NCI-H1694 treated with DMSO at 0.1 percent for 48 hours (cell line): ENCODE measurements around the gene DACH1.

Experiments used
- DNase-seq: peaks from one replicate; lab custom pipeline; 2025; lab: John Stamatoyannopoulos, UW

DACH1 gene

DNA sequence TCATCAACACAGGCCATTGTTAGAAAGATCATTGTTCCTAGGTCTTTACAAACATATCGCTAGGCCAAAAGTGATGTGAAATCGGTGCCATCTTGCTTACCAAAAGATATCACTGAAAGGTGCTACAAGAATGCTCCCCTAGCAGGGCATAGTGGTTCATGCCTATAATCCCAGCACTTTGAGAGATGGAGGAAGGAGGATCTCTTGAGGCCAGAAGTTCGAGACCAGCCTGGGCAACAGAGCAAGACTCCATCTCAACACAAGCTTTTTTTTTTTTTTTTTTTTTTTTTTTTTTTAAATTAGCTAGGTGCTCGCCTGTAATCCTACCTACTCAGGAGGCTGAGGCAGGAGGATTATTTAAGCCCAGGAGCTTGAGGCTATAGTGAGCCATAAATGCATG is 92.1 kb downstream of the DACH1 start:
- no peak for DNase-seq

GRCh38 chr13:71773531-71773930 is 93.5 kb downstream of the DACH1 start:
- DNase-seq, result no peak

DNA sequence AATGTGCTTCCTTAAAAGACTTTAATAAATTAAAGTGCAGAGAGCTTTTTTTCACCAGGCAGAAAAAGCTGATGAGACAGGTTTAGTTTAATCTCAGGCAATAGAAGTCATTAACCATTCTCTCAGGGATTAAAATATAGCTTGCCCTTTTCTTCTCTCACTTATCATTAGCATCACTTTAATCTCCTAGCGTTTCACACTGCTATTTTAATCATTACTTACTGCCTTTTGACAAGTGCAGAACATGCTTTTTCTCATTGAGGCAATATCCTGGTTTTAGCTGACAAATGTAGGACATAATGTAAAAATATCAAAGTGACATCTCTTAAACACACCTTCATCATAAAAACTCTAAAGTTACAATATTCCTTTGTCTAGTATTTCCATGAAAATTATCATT is 94.6 kb downstream of the DACH1 start:
- no peak for DNase-seq

DNA sequence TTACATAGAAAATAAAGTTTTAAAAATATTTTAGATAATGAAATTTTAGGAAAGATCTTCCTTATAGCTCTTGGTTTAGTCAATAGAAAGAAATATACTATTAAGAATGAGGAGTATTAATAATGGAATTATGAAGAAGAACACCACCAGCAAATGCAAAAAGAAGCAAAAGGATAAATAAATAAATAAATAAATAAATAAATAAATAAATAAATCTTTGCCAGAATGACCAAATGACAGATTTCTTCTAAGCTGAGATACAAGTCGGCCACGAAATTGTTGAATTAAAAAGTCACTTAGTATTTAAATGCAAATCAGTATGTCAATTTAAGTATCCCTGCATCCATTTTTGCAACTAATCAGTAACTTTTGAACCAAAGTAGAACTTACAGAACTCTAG is 95.9 kb downstream of the DACH1 start:
- no peak for DNase-seq

- no peak for DNase-seq
These were observed 96.3 kb downstream of the DACH1 start for GRCh38 chr13:71770710-71771109.

DNA sequence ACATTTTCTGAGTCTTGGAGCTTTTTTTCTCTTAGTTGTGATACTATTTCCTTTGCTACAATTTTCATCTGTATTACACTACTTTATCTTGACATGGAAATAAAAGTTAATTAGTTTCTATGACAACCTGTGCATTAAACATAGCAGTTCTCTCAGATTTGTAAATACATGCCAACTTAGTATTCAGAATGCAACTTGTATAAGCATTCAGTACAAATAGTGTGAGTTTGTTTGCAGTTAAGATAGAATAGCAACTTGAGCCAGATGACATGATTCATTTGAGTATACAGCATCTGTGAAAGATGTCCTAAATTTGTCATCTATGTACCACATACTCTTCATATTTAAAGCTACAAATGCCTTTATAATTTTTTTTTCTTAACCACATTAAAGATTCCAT is 98.1 kb downstream of the DACH1 start:
- DNase-seq, result no peak

DNA sequence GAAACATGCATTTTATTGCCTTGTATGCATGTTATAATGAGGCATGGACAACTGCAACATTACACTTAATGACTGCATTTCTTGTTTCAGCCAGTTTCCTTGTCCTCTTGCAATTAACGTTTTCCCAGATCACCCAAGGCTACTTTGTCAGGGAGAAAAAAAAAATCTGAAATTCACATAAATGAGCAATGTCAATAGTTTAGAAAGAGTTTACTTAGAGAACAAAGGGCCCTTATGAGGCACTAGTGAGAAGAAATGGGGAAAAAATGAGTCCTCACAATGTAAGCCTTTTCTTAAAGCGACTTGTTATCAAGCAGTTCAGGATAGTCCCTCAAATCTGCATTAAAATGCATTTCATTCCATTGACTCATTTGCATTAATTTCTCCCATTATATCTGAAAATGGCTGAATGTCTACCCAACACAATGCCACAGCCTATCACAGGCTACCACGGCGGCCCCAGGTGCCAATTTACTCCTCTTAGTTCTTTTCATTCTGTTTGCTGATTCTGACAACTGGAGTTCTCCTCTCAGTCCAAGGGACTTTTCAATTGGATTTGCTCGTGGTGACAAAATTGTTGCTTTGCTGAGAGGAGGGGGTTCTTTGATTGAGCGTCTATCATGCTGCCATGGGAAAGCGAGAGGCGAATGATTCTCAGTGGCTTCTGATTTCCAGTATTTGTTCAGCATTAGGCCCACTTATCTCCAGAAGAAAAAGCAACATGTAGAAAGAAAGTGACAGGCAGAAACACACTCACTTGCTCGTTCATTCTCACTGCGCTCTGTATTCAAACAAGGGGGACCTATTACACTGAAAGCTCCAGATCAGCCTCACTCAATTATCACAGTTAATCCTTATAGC is 107.1 kb downstream of the DACH1 start:
- DNase-seq, result no peak

GRCh38 chr13:71758828-71759227 is 108.2 kb downstream of the DACH1 start:
- DNase-seq, result no peak

- DNase-seq, result no peak
These were observed 112.5 kb downstream of the DACH1 start for GRCh38 chr13:71754407-71754974.

- DNase-seq, result no peak
These were observed 114.1 kb downstream of the DACH1 start for GRCh38 chr13:71752775-71753513.

DNA sequence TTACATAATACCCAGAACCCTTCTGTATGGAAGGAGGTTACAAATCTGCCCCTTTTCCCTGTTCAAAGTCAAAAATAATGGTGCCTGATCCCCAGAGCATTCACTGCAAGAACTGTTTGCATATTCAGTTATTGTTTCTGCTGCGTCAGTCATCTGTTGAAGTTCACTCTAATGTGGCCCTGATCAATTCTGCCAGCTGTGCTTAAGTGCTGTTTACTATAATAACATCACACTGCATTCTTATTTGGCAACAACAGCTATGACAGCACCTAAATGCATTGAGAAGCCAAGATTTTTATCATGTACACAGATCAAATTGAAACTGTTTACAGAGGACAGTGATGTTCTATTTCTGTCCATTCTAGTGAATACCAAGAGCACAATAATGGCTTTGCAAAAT is 115.9 kb downstream of the DACH1 start:
- peak; percentile 69 for DNase-seq

GRCh38 chr13:71730267-71730666 is 136.7 kb downstream of the DACH1 start:
- no peak for DNase-seq

DNA sequence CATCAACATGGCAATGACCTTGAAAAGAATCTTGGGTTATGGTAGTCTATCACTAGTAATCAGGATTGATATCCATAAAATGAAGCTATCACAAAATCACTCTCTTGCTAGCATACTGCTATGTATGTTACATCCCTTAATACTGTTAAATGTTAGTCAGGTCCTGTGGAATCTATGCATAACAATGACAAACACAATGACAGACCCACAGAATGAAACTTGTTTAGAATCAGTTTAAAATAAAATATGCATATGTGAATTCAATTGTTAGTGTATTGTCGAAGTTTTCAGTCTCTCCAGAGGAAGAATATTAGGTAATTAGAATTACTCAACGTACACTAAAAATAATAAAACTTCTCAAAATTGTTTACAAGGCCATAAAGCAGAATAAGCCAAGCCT is 137.6 kb downstream of the DACH1 start:
- no peak for DNase-seq

DNA sequence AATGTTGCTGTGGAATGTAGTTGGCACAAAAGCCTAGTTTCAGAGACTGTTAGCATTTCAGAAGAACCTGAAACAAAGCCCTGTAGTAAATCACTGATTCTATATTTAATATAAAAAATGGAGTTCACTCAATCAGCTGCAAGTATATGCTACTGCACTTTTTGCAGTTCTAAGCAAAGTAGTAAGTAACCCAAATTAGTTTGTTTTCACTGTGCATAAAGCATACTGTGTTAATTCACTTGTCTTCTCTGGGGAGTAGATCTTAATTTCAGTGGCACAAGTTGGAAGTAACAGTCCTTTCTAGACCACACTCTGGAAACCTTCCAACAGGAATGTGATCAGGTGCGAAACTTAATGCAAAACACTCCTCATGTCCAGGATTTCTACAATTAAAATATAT is 139.3 kb downstream of the DACH1 start:
- DNase-seq, result no peak

DNA sequence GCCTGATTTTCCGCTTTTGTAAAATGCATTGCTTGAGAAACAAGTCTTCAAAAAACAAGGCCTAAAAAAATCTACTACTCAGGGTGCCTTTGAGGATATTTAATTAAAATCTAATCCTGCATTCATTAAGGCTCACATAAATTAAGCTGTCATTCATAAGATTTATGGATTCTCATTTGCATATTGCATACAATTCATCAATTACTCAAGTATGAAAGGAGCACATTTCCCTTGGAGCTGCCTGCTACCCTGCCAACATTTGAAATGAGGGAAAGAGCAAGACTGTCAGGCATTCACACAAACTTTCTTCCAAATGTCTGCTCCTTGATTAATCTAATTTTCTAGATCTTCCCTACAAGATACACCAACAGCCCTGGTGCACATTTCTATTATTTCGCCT is 140.0 kb downstream of the DACH1 start:
- no peak for DNase-seq

DNA sequence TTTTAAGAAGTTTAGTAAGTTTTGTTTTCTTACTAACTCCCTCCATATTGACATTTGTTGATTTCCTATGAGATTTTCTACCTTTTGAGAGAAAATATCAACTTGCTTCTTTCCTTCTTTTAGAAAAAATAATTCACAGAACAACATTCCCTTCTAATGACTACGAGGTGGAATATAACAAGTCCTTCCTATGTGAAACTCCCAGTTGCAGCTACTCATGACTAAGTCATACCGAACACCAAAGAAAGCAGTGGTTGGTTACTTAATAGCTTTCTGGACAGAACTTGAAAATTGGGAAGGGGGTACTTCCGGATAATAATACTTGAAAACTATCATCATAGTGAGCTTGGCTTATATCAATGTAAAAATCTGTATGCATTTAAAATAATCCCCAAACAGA is 144.8 kb downstream of the DACH1 start:
- DNase-seq, result no peak

DNA sequence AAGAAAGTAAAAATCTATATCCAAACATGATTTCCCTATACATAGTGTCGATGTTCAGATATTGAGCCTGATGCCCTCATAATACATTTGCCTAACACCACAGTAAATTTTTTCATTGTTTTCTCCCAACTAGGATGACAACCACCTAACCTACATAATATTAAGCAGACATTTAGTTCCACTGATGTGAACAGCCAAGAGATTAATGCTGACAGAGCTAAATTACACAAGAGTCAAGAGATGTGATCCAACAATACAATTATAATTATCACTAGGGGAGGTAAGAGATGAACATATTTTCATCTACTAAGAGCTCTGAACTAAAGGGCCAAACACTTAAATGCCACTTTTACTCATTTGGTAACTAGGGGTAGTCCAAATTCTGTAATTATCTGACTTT is 145.9 kb downstream of the DACH1 start:
- DNase-seq, result no peak

DNA sequence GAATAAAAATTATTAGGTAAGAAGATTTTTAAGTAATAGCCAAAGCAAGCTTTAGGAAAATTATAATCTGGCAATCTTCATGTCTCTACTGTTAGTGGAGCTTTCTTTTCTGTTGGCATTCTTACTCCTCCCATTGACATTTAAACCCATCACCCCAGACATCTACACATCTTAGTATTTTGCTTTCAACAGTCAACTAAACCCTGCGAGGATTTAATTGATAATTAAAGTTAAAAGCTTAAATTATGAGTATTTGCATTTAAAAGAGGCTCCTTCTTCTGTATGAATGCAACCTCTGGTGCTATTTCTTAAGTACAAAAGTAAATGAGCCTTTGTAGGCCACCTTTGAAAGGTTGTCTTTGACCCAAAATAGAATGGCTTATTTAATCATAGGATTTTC is 148.1 kb downstream of the DACH1 start:
- DNase-seq, result no peak

GRCh38 chr13:71714802-71715375 is 152.1 kb downstream of the DACH1 start:
- no peak for DNase-seq

- no peak for DNase-seq
These were observed 153.9 kb downstream of the DACH1 start for GRCh38 chr13:71712988-71713653.

DNA sequence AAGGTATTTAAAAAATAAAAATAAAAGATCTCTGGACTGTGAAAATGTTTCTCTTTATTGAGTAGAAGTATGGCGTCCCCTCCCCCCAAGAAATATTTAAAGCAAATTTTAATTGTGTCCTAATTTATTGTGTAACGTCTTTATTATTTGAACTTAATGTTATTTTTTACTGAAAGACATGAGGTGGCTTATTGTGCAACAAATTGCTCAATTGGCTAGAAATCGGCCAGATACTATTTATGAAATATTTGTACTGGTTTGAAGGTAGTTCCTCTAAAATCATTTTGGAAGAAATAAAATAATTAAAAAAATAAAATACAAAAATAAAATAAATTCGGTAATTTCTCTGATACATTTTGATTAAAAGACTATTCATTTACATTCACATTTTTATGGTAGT is 162.3 kb downstream of the DACH1 start:
- DNase-seq, result no peak

DNA sequence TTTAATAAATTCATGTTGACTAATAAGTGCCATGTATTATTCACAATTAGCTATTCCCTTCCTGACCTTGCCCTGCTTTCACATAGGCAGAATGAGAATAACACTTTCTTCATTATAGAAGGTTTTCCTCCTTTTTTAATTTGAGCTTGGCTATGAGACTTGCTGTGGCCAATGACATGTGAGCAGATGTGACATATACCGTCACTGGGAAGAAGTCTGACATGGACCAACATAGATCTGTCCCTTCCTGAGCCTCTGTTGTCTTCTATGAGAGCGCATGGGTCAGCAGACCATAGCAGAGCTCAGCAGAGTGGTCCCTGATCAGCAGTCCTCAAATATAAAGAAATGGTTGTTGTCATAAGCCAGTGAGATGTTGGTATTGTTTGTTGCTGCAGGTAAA is 163.9 kb downstream of the DACH1 start:
- no peak for DNase-seq
